Omental fat pad (tissue), 4 donors: Measurements from ENCODE around the gene FNTB. TPM values are rescaled to one million over a fixed set of nuclear protein-coding genes. Genes with fewer than 3 reads are reported as not detected.
A peak's percentile ranks its signal among the peaks of the same experiment; 100 is the strongest.

Experiments used
- ATAC-seq: fragments of 150-250 bp; one replicate; pipeline ENCODE4 v1.9.1; 2016; ENCODE audit warnings: mild to moderate bottlenecking, moderate library complexity; ENCODE audit not compliant: low FRiP score
- DNase-seq: peaks from one replicate; pipeline ENCODE4 v3.0.0-alpha.2; 2019; ENCODE audit warnings: low spot score
- CTCF ChIP-seq, 3 donors: fragments of 450-650 bp; IDR thresholded peaks; one replicate each; pipeline ENCODE4 v1.5.1; 2016 to 2017; ENCODE audit warnings: antibody characterized with exemption in 3 of 3, mild to moderate bottlenecking in 3 of 3, moderate library complexity in 2 of 3
- total RNA-seq, 4 donors: library from RNA; depleted of rRNA; stranded (reverse); fragments of >200 nt; gene quantifications; one replicate each; pipeline ENCODE4 v1.1.0, GENCODE V29; 2016

Gene FNTB
- total RNA-seq, 4 donors from 2014 or later: 8.4 to 16.7 (median 13.7) TPM

DNA sequence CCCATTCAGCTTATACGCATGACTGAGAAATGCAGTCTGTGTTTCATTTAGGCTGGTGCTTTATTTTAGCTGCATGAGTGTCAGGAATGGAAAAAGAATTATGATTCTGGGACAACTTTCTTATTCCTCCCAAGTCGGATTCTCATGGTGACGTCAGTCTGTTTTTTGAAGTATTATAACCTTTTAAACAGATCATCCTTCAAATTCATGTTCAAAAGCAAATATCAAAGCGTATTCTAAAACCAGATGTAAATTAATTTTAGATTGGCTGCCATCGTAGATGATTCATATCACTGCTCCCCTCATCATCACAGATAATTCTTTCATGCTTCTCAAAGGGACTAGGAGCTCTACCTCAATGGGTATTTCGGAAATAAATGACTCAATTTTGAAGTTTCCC is 15.0 kb downstream of the FNTB start:
- no peak for TF ChIP-seq CTCF (IDR thresholded peaks at IDR 0.05)
- ATAC-seq: peak; percentile 62
- no peak for DNase-seq

- no peak for ATAC-seq
Observed at GRCh38 chr14:65002586-65003210, 16.0 kb downstream of the FNTB start.

GRCh38 chr14:65003394-65003793 is 16.7 kb downstream of the FNTB start:
- no peak for TF ChIP-seq CTCF (IDR thresholded peaks at IDR 0.05)
- DNase-seq (no peak), ATAC-seq (no peak)

More at GRCh38 chr14:65002586-65003210, 16.0 kb downstream of the FNTB start:
- no peak for DNase-seq
- no peak for TF ChIP-seq CTCF (IDR thresholded peaks at IDR 0.05)

DNA sequence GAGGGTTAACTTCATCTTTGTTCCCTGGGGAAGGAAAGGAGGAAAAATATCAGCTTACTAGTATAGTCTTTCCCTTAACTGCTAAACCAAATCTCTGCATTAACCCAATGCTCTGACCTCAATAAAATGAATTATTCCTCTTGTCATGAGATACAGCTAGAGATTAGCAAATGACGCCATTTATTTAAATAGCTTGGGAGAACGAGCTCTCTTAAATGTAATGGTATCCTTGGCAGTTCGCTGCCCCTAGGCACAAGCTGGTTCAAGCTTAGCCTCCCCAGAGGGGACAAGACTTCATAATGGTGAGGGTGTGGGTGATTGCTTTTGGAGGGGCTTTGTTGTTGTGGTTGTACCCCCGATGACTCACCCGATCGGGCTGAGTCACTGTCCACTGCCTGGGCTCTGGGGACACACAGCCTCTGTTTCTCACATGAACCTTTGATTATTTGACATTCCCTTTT is 19.6 kb downstream of the FNTB start:
- TF ChIP-seq CTCF (IDR thresholded peaks at IDR 0.05): no peak
- ATAC-seq (no peak), DNase-seq (no peak)

GRCh38 chr14:65007202-65007601 is 20.5 kb downstream of the FNTB start:
- no peak for TF ChIP-seq CTCF (IDR thresholded peaks at IDR 0.05)
- ATAC-seq: no peak
- DNase-seq: no peak

GRCh38 chr14:65010211-65010931 is 23.7 kb downstream of the FNTB start:
- DNase-seq: no peak
- no peak for ATAC-seq
- TF ChIP-seq CTCF (IDR thresholded peaks at IDR 0.05): no peak

DNA sequence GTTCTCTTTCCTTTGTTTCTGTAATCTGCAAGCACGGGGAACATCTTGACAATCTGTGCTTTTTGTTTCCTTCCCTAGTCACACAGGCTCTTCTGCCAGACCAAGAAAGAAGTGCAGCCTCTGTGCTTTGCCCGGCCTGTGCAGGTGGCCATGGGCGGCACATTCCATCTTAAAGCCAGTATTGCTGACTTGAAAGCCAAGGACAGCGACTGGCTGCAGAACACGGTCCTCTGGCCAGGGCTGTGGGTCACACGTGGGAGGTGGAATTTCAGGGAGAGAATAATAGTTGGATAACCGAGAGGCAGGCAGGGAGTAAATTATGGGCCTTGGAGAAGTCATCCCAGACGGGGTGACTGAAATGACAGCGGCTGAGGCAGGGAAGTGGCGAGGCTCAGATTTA is 24.8 kb downstream of the FNTB start:
- no peak for ATAC-seq
- DNase-seq: no peak
- no peak for TF ChIP-seq CTCF (IDR thresholded peaks at IDR 0.05)
